ENCODE measurements around the gene SEMA7A.

Gene SEMA7A

DNA sequence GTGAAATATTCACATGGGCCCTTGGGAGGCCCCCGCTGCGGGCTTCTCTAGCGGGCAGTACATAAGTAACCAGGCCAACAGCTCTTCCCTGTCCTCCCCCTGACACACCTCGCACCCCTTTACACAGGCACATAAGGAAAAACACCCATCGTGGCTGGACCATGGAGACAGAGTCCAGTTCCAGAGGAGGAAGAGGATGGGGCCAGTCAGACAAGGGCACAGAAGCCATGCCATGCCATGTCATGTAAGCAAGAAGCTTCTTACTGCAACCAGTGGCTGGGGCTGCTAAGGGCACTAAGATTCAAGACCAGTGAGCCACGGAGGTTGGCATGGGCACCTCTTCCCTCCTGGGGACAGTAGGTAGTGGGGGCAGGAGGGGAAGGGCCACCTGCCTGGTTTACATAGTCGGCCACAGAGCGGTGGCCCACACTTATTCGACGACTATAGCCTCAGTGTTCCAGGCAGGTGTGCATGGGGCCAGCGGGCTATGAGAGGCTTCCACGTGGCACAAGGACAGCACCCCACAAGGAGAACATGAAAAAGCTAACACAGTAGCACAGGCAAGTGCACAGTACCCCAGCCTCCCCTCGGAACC is 60.6 kb downstream of the SEMA7A start:
- peak; percentile 1; the same call in 2 of the 3 replicates for ATAC-seq (ENCODE audit: low read depth)
- Histone ChIP-seq H3K4me3 (ENCODE audit: severe bottlenecking) (no peak overlapping the region), H3K4me1 (ENCODE audit: insufficient read depth, poor library complexity, severe bottlenecking) (peaks cover 6% of the 10 kb centered on the region), H3K9me3 (ENCODE audit: severe bottlenecking) (no peaks in the 10 kb centered on the region), H3K36me3 (ENCODE audit: low read depth) (no peaks in the 10 kb centered on the region), H3K27me3 (ENCODE audit: insufficient read depth, poor library complexity, severe bottlenecking) (no peaks in the 10 kb centered on the region), H3K27ac (ENCODE audit: poor library complexity, severe bottlenecking) (no peak overlapping the region)
- TF ChIP-seq CTCF (IDR thresholded peaks at IDR 0.05; ENCODE audit: poor library complexity, severe bottlenecking): no peak
- DNase-seq (ENCODE audit: low spot score): no peak

DNA sequence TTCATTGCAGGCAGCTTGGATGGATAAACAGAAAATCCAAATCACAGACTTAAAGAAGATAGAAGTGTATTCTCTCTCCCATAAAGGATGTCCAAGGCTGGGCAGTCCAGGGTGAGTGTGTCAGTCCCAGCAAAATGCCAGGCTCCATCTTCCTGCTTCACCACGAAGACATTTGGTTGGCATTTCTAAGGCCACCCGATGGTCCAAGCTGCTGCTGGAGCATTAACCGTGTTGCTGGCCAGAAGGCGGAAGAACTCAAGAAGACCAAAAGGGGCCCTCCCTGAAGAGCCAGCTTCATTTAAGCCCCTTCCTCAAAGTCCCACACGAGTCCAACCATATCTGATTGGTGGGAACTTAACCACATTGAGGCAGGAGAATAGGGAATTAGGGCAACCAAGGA is 63.3 kb downstream of the SEMA7A start:
- H3K36me3 ChIP-seq (ENCODE audit: low read depth): no peaks in the 10 kb centered on the region
- no peaks in the 10 kb centered on the region for H3K9me3 ChIP-seq (ENCODE audit: severe bottlenecking)
- ATAC-seq (ENCODE audit: low read depth): no peak
- H3K4me3 ChIP-seq (ENCODE audit: severe bottlenecking): no peak overlapping the region
- peaks cover 5% of the 10 kb centered on the region for H3K27me3 ChIP-seq (ENCODE audit: insufficient read depth, poor library complexity, severe bottlenecking)
- peaks cover 6% of the 10 kb centered on the region for H3K4me1 ChIP-seq (ENCODE audit: insufficient read depth, poor library complexity, severe bottlenecking)
- no peak for DNase-seq (ENCODE audit: low spot score)
- H3K27ac ChIP-seq (ENCODE audit: poor library complexity, severe bottlenecking): no peak overlapping the region
- TF ChIP-seq CTCF (IDR thresholded peaks at IDR 0.05; ENCODE audit: poor library complexity, severe bottlenecking): no peak

DNA sequence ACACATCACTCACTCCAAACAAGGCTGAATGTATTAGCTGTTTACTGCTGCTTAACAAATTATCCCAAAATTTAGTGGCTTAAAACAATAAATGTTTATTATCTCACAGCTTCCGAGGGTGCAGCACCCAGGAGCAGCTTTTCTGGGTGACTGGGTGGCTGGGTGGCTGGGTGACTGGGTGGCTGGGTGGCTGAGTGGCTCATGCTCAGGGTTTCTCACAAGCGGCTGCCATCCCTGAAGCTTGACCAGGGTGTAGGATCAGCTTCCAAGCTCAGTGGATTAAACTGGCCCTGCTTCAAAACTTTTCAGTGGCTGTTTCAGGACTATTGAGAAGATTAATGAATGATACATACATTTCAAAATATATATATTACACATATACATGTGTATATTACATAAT is 64.0 kb downstream of the SEMA7A start:
- no peak for TF ChIP-seq CTCF (IDR thresholded peaks at IDR 0.05; ENCODE audit: poor library complexity, severe bottlenecking)
- Histone ChIP-seq H3K27me3 (ENCODE audit: insufficient read depth, poor library complexity, severe bottlenecking) (peaks cover 5% of the 10 kb centered on the region), H3K4me1 (ENCODE audit: insufficient read depth, poor library complexity, severe bottlenecking) (peaks cover 2% of the 10 kb centered on the region)

GRCh38 chr15:74369084-74369745 is 64.5 kb downstream of the SEMA7A start:
- Histone ChIP-seq H3K4me3 (ENCODE audit: severe bottlenecking) (no peak overlapping the region), H3K36me3 (ENCODE audit: low read depth) (no peaks in the 10 kb centered on the region), H3K27ac (ENCODE audit: poor library complexity, severe bottlenecking) (no peak overlapping the region), H3K27me3 (ENCODE audit: insufficient read depth, poor library complexity, severe bottlenecking) (peaks cover 5% of the 10 kb centered on the region), H3K9me3 (ENCODE audit: severe bottlenecking) (no peaks in the 10 kb centered on the region), H3K4me1 (ENCODE audit: insufficient read depth, poor library complexity, severe bottlenecking) (no peaks in the 10 kb centered on the region)
- ATAC-seq (ENCODE audit: low read depth) (no peak), DNase-seq (ENCODE audit: low spot score) (no peak)
- no peak for TF ChIP-seq CTCF (IDR thresholded peaks at IDR 0.05; ENCODE audit: poor library complexity, severe bottlenecking)

More for the DNA sequence above, 64.0 kb downstream of the SEMA7A start:
- H3K4me3 ChIP-seq (ENCODE audit: severe bottlenecking): no peak overlapping the region
- no peak for DNase-seq (ENCODE audit: low spot score)
- no peaks in the 10 kb centered on the region for H3K9me3 ChIP-seq (ENCODE audit: severe bottlenecking)
- ATAC-seq (ENCODE audit: low read depth): no peak
- no peak overlapping the region for H3K27ac ChIP-seq (ENCODE audit: poor library complexity, severe bottlenecking)
- no peaks in the 10 kb centered on the region for H3K36me3 ChIP-seq (ENCODE audit: low read depth)

DNA sequence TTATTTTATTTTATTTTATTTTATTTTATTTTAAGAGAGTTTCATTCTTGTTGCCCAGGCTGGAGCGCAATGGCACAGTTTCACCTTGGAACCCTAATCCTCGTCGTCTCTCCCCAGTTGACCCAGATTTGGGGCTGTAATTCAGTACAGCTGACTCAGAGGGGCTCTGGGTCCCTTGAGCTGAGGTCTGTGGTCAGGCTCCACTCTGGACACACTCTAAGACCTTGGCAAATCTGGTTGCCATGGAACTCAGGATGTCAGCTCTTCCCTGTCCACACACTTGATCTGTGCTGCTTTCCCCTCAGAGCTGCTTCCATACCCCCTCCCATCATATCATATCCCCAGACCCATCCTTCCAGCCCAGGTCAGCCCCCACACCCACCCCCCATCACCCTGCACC is 65.6 kb downstream of the SEMA7A start:
- Histone ChIP-seq H3K27ac (ENCODE audit: poor library complexity, severe bottlenecking) (no peak overlapping the region), H3K36me3 (ENCODE audit: low read depth) (no peaks in the 10 kb centered on the region), H3K4me1 (ENCODE audit: insufficient read depth, poor library complexity, severe bottlenecking) (no peaks in the 10 kb centered on the region), H3K9me3 (ENCODE audit: severe bottlenecking) (no peaks in the 10 kb centered on the region), H3K4me3 (ENCODE audit: severe bottlenecking) (no peak overlapping the region), H3K27me3 (ENCODE audit: insufficient read depth, poor library complexity, severe bottlenecking) (peaks cover 5% of the 10 kb centered on the region)
- TF ChIP-seq CTCF (IDR thresholded peaks at IDR 0.05; ENCODE audit: poor library complexity, severe bottlenecking): no peak
- DNase-seq (ENCODE audit: low spot score) (no peak), ATAC-seq (ENCODE audit: low read depth) (no peak)
